G401 (cell line): ENCODE measurements around the gene GAL3ST2. TPM values are rescaled to one million over a fixed set of nuclear protein-coding genes. Genes with fewer than 3 reads are reported as not detected.
"Not testable (repeated sequence)": the region's sequence is repeated elsewhere in the genome, so short reads cannot be mapped to it uniquely, and the experiment has no call there.

Source experiments
- DNase-seq: peaks from one replicate; pipeline ENCODE4 v3.0.0-alpha.2; 2015; ENCODE audit warnings: low spot score
- in situ Hi-C: cut with HindIII; loops from 2 replicates; pipeline ENCODE4 v1.10.0; 2016; ENCODE audit warnings: low sequenced_read_pairs, mixed read lengths
- total RNA-seq: library from RNA; depleted of rRNA; stranded (reverse); fragments of >200 nt; shearing (Covaris generic); gene quantifications from 2 replicates; pipeline ENCODE4 v1.2.3, GENCODE V29; 2014

GAL3ST2 gene
- total RNA-seq, 1 experiment from 2014 or later = not detected

DNA sequence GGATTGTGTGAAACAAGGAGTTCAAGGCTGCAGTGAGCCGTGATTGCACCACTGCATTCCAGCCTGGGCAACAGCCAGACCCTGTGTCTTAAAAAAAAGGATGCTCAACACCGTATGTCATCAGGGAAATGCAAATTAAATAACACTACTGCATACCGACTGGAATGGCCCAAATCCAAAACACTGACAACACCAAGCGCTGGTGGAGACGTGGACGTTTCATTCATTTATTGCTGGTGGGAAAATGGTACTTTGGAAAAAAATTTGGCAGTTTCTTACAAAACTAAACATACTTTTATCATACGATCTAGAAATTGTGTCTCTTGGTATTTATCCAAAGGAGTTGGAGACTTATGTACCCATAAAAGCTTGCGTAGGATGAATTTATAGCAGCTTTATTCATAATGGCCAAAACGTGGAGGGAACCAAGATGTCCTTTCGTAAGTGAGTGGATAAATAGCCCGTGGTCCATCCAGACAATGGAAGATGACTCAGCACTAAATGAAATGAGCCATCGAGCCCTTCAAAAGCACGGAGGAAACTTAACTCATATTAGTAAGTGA, 56.6 kb downstream of the GAL3ST2 start:
- in situ Hi-C loops = no loop called here
- DNase-seq = no peak

- in situ Hi-C loops = not testable (repeated sequence)
Measured at GRCh38 chr2:241833756-241834526, 57.3 kb downstream of the GAL3ST2 start.

GRCh38 chr2:241834527-241835210, 58.0 kb downstream of the GAL3ST2 start:
- no peak for DNase-seq
- in situ Hi-C loops = no loop called here

More at GRCh38 chr2:241833756-241834526, 57.3 kb downstream of the GAL3ST2 start:
- not testable (repeated sequence) for DNase-seq

DNA sequence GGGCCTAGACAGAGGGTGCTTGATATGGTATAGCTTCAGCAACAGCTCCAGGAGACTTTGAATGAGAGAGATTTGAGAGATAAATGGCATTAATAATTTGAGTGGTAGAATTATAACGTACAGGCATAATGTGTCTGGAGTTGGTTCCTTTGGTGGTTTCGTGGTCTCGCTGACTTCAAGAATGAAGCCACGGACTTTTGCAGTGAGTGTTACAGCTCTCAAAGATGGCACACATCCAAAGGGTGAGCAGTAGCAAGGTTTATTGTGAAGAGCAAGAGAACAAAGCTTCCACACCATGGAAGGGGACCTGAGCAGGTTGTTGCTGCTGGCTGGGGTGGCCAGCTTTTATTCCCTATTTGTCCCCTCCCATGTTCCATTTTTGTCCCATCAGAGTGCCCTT, 59.0 kb downstream of the GAL3ST2 start:
- in situ Hi-C loops = no loop called here
- no peak for DNase-seq

DNA sequence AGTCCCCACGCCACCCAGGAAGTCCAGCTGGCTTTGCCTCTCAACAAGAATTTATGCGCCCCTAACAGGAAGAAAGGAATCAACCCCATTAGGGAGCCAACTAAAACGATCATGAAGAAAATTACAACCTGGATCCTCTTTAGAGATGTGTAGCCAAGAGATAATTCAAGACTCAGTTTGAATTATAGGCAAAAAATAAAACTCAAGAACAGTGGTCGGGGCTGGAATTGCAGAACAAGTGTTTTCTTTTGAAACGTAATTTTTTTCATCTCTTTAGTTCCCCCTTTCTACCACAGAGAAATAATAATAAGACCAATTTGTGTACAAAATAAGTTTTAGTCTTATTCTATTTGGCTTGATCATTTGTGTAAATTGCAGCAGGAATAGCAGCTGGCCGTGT, 59.7 kb downstream of the GAL3ST2 start:
- no peak for DNase-seq
- in situ Hi-C loops = no loop called here

GRCh38 chr2:241837197-241837965, 60.8 kb downstream of the GAL3ST2 start:
- in situ Hi-C loops = no loop called here
- DNase-seq = no peak

DNA sequence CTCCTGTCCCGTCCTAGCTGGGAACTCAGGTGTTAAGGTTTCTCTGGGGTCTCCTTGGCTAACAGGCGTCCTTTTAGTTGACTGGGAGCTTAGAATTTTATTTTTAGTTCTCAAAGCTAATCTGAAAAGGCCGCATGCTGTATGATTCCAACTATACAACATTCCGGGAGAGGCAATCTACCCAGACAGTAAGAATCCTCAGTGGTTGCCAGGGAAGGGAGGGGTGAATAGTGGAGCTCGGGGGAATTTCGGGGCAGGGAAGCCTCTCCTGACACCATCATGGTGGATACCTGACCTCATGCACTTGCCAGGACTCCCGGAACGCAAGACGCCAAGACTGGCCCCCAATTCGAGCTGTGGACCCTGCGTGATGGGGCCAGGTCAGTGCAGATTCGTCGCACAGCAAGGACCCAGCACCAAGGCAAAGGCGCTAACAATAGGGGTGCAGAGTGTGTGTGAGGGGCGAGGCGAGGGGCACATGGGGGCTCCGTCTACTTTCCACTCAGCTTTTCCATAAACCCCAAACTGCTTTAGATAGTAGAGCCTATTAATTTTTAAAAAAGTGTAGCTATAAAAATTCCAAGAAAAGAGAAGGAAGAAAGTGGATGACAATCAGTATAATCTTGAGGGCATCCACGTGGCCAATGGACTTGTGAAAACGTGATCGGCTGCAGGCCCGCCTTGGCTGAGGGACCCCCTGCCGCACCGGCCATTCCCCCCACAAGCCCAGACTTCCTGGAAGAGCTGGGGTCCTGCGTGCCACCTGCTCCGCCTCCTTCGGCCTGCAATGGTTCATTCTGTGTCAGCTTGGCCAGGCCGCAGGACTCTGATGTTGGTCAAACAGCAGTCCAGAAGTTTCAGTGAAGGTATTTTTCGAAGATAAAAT, 64.8 kb downstream of the GAL3ST2 start:
- in situ Hi-C loops = no loop called here
- DNase-seq = no peak

DNA sequence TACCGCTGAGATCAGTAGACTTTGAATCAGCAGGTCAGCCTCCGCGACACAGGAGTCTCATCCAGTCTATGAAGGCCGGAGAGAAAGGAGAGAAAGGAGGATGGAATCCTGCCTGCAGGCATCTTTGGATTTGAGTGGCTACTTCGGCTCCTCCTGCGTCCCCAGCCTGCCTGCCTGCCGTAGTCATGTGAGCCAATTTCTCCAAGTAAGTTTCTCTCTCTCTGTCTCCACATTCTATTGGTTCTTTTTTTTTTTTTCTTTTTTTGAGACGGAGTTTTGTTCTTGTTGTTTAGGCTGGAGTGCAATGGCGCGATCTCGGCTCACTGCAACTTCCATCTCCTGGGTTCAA, 65.4 kb downstream of the GAL3ST2 start:
- in situ Hi-C loops = no loop called here
- DNase-seq = no peak

DNA sequence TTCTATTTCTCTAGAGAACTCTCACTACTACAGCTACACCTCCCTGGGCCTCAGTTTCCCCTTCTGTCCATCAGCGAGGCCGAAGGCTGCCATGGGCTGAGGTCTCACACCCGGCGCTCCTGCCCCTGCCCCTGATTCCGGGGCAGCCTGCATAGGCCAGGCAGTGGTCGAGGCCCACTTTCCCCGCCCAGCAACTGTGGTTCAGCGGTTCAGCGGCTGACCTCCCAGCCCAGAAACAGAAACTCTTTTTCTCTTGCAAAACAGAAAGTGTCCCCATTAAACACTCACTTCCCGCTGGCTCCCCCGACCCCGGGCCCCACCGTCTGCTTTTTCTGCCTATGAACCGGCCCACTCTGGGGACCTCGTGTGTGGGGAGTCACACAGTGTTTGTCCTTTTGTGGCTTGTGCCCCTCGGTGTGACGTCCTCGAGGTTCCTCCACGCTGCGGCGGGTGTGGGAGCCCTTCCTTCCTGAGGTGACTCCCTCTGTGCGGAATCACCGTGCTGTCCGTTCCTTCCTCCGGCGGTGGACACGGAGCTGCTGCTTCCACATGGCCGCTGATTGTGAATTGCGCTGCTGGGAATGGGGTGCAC, 66.1 kb downstream of the GAL3ST2 start:
- no peak for DNase-seq
- in situ Hi-C loops = no loop called here

GRCh38 chr2:241843321-241844065, 66.9 kb downstream of the GAL3ST2 start:
- in situ Hi-C loops = no loop called here
- DNase-seq = no peak

DNA sequence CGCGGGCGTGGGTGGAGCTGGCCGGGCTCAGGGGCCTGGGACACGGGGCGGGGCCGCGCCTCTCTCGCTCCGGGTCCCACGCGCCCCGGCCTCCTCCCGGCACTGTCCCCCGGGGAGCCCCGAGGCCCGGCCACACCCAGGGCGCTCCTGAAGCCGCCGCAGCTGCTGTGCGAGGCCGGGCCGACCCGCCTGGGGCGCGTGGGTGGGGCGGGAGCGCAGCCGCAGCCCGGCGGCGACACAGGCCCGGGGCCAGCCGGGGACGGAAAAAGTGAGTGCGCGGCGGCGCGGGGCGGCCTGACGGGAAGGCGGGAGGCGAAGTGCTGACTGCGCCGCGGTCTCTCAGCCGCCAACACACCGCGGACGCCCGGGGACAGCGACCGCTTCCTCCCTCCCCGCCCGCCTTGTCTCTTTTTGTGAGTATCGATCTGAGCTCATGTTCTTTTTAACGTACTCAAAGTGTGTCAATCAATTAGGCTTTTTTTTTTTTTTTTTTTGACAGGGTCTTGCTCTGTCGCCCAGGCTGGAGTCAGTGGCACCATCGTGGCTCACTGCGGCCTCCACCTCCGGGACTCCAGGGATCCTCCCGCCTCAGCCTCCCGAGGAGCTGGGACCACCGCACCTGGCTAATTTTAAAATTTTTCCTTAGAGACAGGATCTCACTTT, 67.6 kb downstream of the GAL3ST2 start:
- DNase-seq = no peak
- in situ Hi-C loops = no loop called here

GRCh38 chr2:241844831-241845578, 68.4 kb downstream of the GAL3ST2 start:
- DNase-seq = no peak
- in situ Hi-C loops = no loop called here

GRCh38 chr2:241846406-241846805, 69.8 kb downstream of the GAL3ST2 start:
- no peak for DNase-seq
- in situ Hi-C loops = no loop called here

DNA sequence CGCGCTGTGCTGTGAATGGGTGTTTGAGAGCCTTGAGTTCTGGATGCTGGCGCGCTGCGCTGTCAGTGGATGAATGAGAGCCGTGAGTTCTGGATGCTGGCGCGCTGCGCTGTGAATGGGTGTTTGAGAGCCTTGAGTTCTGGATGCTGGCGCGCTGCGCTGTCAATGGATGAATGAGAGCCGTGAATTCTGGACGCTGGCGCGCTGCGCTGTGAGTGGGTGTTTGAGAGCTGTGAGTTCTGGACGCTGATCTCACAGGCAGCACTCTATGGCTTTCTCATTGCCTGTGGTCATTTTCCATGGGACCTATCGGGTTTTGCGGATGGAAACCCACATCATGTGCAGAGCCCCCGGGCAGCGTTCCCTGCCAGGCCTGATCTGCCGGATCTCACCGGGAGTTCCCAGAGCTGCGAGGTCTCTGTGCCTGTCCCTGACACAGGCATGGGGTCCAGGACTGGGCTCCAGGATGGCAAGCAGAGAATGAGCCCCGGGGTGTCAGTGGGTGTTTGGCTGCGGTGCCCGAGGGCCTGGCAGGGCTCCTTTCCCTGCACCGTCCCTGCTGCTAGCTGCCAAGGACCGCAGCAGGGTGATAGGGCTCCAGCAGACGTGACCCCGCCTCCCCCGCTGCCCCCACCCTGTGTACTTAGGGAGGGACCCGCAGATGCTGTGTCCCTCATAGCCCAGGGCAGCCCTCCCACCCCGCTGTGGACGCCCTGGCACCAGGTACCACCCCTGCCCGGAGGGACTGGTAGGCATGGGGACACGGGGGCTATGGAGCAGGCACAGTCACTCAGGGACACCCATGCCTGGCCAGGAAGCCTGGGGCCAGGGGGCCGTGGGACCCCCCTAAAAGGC, 72.4 kb downstream of the GAL3ST2 start:
- in situ Hi-C loops = no loop called here
- DNase-seq = no peak

GRCh38 chr2:241849616-241850543, 73.3 kb downstream of the GAL3ST2 start:
- DNase-seq = no peak
- in situ Hi-C loops = no loop called here
